Gastroesophageal sphincter (tissue), 3 donors: ENCODE data around the gene NANOG.

Experiments used
- CTCF ChIP-seq, 4 experiments: fragments of 200-600 bp in 2 of 4; fragments of 450-650 bp in 2 of 4; sonication (generic) in 1 of 4; IDR thresholded peaks; one replicate each; pipeline ENCODE4 v1.5.1; 2017 to 2019; ENCODE audit warnings: antibody characterized with exemption in 4 of 4, mild to moderate bottlenecking in 2 of 4, moderate library complexity in 2 of 4
- EP300 ChIP-seq: sonication (generic); formaldehyde crosslinking; IDR thresholded peaks from one replicate; pipeline ENCODE4 v1.6.1; 2017; ENCODE audit warnings: antibody characterized with exemption, mild to moderate bottlenecking
- POLR2A ChIP-seq, 2 donors: fragments of 450-650 bp; IDR thresholded peaks; one replicate each; pipeline ENCODE4 v1.6.1; 2017; ENCODE audit warnings: antibody characterized with exemption in 2 of 2, mild to moderate bottlenecking in 2 of 2, moderate library complexity in 1 of 2
- POLR2AphosphoS5 ChIP-seq: sonication (generic); formaldehyde crosslinking; IDR thresholded peaks from one replicate; pipeline ENCODE4 v1.6.1; 2017; ENCODE audit warnings: antibody characterized with exemption

GRCh38 chr12:7769999-7770398 lies 19.2 kb upstream of the NANOG start:
- no peak for TF ChIP-seq CTCF (IDR thresholded peaks at IDR 0.05)
- TF ChIP-seq POLR2A (IDR thresholded peaks at IDR 0.05): no peak
- TF ChIP-seq POLR2AphosphoS5: no peak
- TF ChIP-seq EP300: no peak
